Measurements from ENCODE around the gene SPAG8.

Gene SPAG8

GRCh38 chr9:35774907-35775635 lies 37.0 kb downstream of the SPAG8 start:
- TF ChIP-seq EZH2 (IDR thresholded peaks at IDR 0.05; ENCODE audit: borderline replicate concordance, low read length) = no peak
- TF ChIP-seq CTCF (IDR thresholded peaks at IDR 0.05; ENCODE audit: low read length) = no peak
- peak overlapping the region; percentile 88 for H3K27ac ChIP-seq (ENCODE audit: low read depth, low read length, poor library complexity, severe bottlenecking)
- peak overlapping the region; percentile 20 for H3K4me3 ChIP-seq (ENCODE audit: low read depth, low read length, poor library complexity, severe bottlenecking)
- no peak overlapping the region for H2AFZ ChIP-seq (ENCODE audit: low read length)
- H3K27me3 ChIP-seq (ENCODE audit: insufficient read depth, low read length) = no peaks in the 10 kb centered on the region
- H3K4me1 ChIP-seq (ENCODE audit: insufficient read depth, low read length, severe bottlenecking) = peaks cover 40% of the 10 kb centered on the region
- no peaks in the 10 kb centered on the region for H3F3A ChIP-seq (ENCODE audit: insufficient read depth, low read length)
- no peaks in the 10 kb centered on the region for H4K20me1 ChIP-seq (ENCODE audit: insufficient read depth, low read length)
- H3K9me3 ChIP-seq (ENCODE audit: low read length) = no peaks in the 10 kb centered on the region
- H3K36me3 ChIP-seq (ENCODE audit: insufficient read depth, low read length) = no peaks in the 10 kb centered on the region
- H3K79me2 ChIP-seq (ENCODE audit: insufficient read depth, low read length) = no peaks in the 10 kb centered on the region
- peak overlapping the region; percentile 51 for H3K4me2 ChIP-seq (ENCODE audit: low read length)
- H3K9ac ChIP-seq (ENCODE audit: low read length) = peak overlapping the region; percentile 35; the same call in 1 of the 2 replicates
- H3K9me2 ChIP-seq (ENCODE audit: low read depth, low read length) = no peaks in the 10 kb centered on the region

- Histone ChIP-seq H3K4me1 (ENCODE audit: insufficient read depth, low read length, severe bottlenecking) (peaks cover 40% of the 10 kb centered on the region), H3K36me3 (ENCODE audit: insufficient read depth, low read length) (no peaks in the 10 kb centered on the region), H3K27ac (ENCODE audit: low read depth, low read length, poor library complexity, severe bottlenecking) (no peak overlapping the region), H3K79me2 (ENCODE audit: insufficient read depth, low read length) (no peaks in the 10 kb centered on the region), H3K9ac (ENCODE audit: low read length) (no peak overlapping the region), H3K4me3 (ENCODE audit: low read depth, low read length, poor library complexity, severe bottlenecking) (no peak overlapping the region), H3F3A (ENCODE audit: insufficient read depth, low read length) (no peaks in the 10 kb centered on the region), H3K9me3 (ENCODE audit: low read length) (no peaks in the 10 kb centered on the region), H4K20me1 (ENCODE audit: insufficient read depth, low read length) (no peaks in the 10 kb centered on the region), H3K4me2 (ENCODE audit: low read length) (no peak overlapping the region), H2AFZ (ENCODE audit: low read length) (no peak overlapping the region), H3K27me3 (ENCODE audit: insufficient read depth, low read length) (no peaks in the 10 kb centered on the region), H3K9me2 (ENCODE audit: low read depth, low read length) (no peaks in the 10 kb centered on the region)
- TF ChIP-seq EZH2 (IDR thresholded peaks at IDR 0.05; ENCODE audit: borderline replicate concordance, low read length) = no peak
- no peak for TF ChIP-seq CTCF (IDR thresholded peaks at IDR 0.05; ENCODE audit: low read length)
Measured at GRCh38 chr9:35771943-35772342, 40.1 kb downstream of the SPAG8 start.

- Histone ChIP-seq H2AFZ (ENCODE audit: low read length) (no peak overlapping the region), H3K36me3 (ENCODE audit: insufficient read depth, low read length) (no peaks in the 10 kb centered on the region), H3K79me2 (ENCODE audit: insufficient read depth, low read length) (no peaks in the 10 kb centered on the region), H3K4me3 (ENCODE audit: low read depth, low read length, poor library complexity, severe bottlenecking) (no peak overlapping the region), H3K27me3 (ENCODE audit: insufficient read depth, low read length) (no peaks in the 10 kb centered on the region), H4K20me1 (ENCODE audit: insufficient read depth, low read length) (no peaks in the 10 kb centered on the region), H3K27ac (ENCODE audit: low read depth, low read length, poor library complexity, severe bottlenecking) (no peak overlapping the region), H3K4me1 (ENCODE audit: insufficient read depth, low read length, severe bottlenecking) (peaks cover 38% of the 10 kb centered on the region), H3K9me2 (ENCODE audit: low read depth, low read length) (no peaks in the 10 kb centered on the region), H3K9ac (ENCODE audit: low read length) (no peak overlapping the region), H3K4me2 (ENCODE audit: low read length) (no peak overlapping the region), H3K9me3 (ENCODE audit: low read length) (no peaks in the 10 kb centered on the region), H3F3A (ENCODE audit: insufficient read depth, low read length) (no peaks in the 10 kb centered on the region)
- no peak for TF ChIP-seq CTCF (IDR thresholded peaks at IDR 0.05; ENCODE audit: low read length)
- no peak for TF ChIP-seq EZH2 (IDR thresholded peaks at IDR 0.05; ENCODE audit: borderline replicate concordance, low read length)
Measured at GRCh38 chr9:35771534-35771933, 40.5 kb downstream of the SPAG8 start.

Measured in OCI-LY1 (cell line).